Right hindlimb (tissue), 1 donor: ENCODE results near the gene SMG5.
"Not testable (repeated sequence)": the region's sequence is repeated elsewhere in the genome, so short reads cannot be mapped to it uniquely, and the experiment has no call there.

ENCODE experiments used
- DNase-seq: peaks from one replicate; pipeline ENCODE4 v3.0.0-alpha.2; 2018

Gene SMG5

GRCh38 chr1:156245451-156246232, 37.0 kb downstream of the SMG5 start:
- no peak for DNase-seq

DNA sequence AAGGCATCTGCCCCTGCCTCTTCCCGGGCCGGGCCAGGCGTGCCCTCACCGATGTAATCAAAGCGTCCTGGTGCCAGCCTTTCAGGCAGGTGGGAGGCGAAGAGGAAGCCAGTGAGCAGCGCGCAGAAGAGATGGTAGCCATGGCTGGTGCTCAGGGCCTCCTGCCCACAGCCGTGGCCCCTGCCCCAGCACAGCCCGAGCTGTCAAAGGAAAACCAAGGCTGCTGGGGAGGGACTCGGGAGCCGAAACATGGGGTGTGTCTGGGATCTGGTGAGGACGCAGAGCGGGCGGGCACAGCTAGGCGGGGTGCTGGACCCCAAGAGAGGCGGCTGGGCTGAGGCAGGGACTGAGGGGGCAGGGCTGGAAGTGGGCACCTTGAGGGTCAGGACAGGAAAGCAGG, 37.9 kb downstream of the SMG5 start:
- no peak for DNase-seq

GRCh38 chr1:156244126-156244525, 38.5 kb downstream of the SMG5 start:
- no peak for DNase-seq

GRCh38 chr1:156242738-156243137, 39.9 kb downstream of the SMG5 start:
- DNase-seq, result no peak

- no peak for DNase-seq
These were observed 40.7 kb downstream of the SMG5 start, which contains the start of gene BGLAP for GRCh38 chr1:156241926-156242325. Gene BGLAP, plus strand, starts transcription at chr1:156242184. Its CDS starts 48 bp downstream, at chr1:156242232.

DNA sequence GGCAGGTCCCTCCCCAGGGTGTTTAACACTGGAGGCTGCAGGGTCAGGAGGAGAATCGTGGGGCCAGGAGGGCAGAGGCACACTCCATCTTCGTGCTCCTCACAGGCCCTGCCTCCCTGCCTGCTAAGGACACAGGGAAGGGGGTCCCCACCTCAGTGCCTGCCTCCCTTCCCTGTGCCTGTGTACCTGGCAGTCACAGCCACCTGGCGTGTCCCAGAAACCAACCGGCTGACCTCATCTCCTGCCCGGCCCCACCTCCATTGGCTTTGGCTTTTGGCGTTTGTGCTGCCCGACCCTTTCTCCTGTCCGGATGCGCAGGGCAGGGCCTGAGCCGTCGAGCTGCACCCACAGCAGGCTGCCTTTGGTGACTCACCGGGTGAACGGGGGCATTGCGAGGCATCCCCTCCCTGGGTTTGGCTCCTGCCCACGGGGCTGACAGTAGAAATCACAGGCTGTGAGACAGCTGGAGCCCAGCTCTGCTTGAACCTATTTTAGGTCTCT, 41.3 kb downstream of the SMG5 start:
- DNase-seq, result peak; percentile 59

- no peak for DNase-seq
These were observed 44.4 kb downstream of the SMG5 start for GRCh38 chr1:156238248-156238647.

GRCh38 chr1:156236164-156236563, 46.5 kb downstream of the SMG5 start:
- no peak for DNase-seq

DNA sequence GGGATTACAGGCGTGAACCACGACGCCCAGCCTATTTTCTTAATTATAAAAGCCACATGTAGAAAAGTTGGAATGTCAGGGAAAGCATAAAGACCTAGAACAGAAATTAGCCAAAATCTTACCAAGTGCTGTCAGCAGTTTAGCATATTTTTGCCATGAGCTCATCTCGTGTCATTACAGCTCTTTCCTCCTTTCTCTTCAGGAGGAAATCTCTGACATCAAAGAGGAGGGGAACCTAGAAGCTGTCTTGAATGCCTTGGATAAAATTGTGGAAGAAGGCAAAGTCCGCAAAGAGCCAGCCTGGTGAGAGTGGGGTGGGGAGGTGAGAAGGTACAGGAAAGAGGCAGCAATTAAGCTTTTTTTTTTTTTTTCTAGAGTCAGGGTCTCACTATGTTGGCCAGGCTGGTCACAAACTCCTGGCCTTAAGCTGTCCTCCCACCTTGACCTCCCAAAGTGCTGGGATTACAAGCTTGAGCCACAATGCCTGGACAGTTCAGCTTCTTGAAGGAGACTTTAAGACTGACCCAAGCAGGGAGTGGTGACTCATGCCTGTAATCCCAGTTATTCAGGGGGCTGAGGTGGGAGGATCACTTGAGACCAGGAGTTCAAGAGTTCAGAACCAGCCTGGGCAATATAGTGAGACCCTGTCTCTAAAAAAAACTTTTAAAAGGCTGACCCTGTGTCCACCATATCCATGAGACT, 49.0 kb downstream of the SMG5 start:
- DNase-seq, result no peak

GRCh38 chr1:156232201-156232894, 50.3 kb downstream of the SMG5 start:
- no peak for DNase-seq

GRCh38 chr1:156230473-156230837, 52.2 kb downstream of the SMG5 start:
- DNase-seq, result peak; percentile 21

- peak; percentile 20 for DNase-seq
These were observed 52.7 kb downstream of the SMG5 start for GRCh38 chr1:156229809-156230472.

- peak; percentile 16 for DNase-seq
These were observed 54.1 kb downstream of the SMG5 start for GRCh38 chr1:156228501-156228900.

DNA sequence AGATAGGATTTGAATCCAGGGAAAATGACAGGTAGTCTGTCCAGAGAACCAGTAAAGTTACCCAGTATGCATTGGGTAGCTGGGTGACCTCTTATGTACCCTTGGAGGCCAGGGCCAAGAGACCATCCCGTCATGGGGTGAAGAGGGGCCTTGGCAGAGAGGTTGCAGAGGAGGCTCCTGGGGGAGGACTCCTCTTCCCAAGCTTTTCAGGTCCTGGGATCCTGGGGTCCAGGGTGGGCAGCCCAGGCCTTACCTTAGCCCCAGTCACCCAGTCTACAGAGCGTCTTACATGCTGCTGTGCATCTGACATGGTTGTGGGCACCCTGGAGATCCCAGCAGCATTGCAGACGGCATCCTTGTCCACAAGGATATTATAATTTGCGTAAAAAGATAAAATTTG, 55.8 kb downstream of the SMG5 start:
- DNase-seq, result no peak

DNA sequence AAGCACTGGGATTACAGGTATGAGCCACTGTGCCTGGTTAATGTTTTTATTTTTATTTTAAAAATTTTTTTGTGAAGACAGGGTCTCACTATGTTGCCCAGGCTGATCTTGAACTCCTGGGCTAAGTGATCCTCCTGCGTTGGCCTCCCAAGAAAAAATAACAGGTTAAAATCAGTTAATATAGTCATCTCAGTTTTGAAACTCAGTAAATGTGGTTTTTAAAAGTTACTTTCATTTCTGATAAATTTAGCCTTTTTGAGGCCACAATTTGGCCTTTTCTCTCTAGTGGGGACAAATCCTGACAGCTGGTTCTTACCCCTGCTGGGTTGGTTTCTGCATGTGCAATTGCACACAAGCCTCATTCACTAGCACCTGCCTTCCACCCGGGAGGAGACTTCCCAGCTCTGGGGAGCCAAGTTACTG, 56.5 kb downstream of the SMG5 start:
- DNase-seq, result no peak

DNA sequence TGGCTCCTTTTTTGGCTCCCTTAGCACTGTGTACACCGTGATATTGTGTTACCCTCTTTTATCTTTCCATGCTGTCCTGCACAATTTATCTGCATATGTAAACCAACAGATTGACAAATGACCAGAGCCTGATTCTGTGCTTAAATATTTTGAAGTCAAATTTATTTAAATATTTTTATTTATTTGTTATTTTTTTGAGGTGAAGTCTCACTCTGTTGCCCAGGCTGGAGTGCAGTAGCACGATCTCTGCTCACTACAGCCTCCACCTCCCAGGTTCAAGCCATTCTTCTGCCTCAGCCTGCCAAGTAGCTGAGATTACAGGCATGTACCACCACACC, 57.0 kb downstream of the SMG5 start:
- DNase-seq, result no peak

DNA sequence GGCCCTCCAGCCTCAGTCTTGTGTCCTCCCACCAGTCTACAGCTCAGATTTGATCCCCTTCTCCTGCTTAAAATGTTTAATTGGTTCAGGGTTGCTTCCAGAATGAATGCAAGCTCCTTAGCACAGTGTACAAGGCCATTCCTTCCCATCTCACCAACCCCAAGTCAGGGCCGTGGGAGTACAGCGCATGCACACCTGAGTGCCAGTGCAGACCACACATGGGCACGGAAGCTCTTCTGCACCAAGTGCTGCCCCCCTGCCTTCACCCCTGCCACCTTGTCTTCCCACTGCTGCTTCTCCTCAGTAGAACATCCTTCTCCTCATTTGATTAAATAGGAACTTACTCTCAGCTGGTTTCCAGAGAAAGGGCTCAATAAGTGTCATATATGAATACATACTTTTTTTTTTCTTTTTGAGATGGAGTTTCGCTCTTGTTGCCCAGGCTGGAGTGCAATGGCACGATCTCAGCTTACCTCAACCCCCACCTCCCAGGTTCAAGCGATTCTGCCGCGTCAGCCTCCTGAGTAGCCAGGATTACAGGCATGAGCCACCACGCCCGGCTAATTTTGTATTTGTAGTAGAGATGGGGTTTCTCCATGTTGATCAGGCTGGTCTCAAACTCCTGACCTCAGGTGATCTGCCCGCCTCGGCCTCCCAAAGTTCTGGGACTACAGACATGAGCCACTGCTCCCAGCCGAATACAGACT, 60.5 kb downstream of the SMG5 start:
- no peak for DNase-seq

DNA sequence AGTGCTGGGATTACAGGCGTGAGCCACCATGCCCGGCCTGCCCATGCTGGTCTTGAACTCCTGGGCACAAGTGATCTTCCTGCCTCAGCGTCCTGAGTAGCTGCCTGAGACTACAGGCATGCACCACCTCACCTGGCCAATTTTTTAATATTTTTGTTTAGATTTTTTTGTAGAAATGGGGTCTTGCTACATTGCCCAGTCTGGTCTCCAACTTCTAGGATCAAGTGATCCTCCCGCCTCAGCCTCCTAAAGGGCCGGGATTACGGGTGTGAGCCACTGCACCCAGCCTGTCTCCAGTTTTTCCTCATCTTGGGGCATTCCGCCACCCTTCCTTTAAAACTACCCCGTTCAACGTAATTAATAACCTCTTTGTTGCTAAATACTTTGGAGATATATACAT, 62.4 kb downstream of the SMG5 start:
- DNase-seq, result no peak

DNA sequence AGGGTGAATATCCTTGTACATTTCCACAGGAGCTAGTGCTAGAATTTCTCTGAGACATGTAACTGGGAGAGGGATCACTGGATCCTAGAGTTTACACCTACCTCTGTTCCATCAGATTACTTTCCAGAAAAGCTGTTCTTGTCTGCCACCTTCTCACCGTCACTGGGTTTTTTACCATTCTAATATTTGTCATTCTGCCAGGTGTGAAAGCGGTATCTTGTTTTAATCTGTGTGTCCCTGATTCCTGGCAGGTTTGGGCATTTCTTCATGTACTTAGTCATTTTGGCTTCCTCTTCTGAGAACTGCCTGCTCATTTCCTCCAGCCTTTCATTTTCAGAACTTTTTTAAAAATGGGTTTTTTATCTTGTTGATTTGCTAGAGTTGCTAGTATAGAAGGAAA, 64.8 kb downstream of the SMG5 start:
- DNase-seq, result no peak

GRCh38 chr1:156216361-156217086, 66.1 kb downstream of the SMG5 start:
- not testable (repeated sequence) for DNase-seq

DNA sequence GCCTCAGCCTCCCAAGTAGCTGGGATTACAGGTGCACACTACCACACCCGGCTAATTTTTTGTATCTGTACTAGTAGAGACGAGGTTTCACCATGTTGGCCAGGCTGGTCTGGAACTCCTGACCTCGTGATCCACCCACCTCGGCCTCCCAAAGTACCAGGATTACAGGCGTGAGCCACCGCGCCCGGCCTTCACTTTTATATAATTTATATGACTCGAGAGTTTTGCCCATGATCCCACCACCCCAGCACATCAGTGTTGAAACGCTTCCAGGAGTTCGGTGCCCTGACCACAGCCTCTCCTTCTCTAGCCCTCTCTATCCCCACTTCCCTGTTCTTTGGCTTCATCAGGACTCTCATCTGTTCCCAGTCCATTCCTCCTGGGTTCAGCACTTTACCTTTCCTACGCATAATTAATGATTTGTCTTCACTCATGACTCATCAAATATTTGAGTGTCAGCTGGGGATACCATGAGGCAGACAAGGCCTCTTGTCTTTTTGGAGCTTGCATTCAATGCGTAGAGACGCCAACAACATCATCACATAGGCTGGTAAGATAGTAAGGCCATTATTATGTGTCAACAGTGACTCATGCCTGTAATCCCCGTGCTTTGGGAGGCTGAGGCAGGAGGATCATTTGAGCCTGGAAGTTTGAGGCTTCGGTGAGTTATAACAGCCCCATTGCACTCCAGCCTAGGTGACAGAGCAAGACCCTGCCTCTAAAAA, 68.4 kb downstream of the SMG5 start:
- no peak for DNase-seq
